NB4 (cell line): ENCODE data around the gene LRMDA.

Experiments used
- MYC ChIP-seq: IDR thresholded peaks from 2 replicates; pipeline ENCODE4 v1.6.1; 2011; ENCODE audit warnings: low read depth, low read length
- POLR2A ChIP-seq: IDR thresholded peaks from 2 replicates; pipeline ENCODE4 v1.6.1; 2011; ENCODE audit warnings: mild to moderate bottlenecking; ENCODE audit not compliant: insufficient read length; ENCODE audit errors: extremely low read depth
- TF ChIP-seq, protein P1 (sequence below): IDR thresholded peaks from one replicate; pipeline ENCODE4 v1.5.1; 2012; ENCODE audit warnings: low read depth, low read length
- TF ChIP-seq, protein P2 (sequence below): IDR thresholded peaks from 2 replicates; pipeline ENCODE4 v1.6.1; 2011; ENCODE audit warnings: low read depth, low read length

DNA sequence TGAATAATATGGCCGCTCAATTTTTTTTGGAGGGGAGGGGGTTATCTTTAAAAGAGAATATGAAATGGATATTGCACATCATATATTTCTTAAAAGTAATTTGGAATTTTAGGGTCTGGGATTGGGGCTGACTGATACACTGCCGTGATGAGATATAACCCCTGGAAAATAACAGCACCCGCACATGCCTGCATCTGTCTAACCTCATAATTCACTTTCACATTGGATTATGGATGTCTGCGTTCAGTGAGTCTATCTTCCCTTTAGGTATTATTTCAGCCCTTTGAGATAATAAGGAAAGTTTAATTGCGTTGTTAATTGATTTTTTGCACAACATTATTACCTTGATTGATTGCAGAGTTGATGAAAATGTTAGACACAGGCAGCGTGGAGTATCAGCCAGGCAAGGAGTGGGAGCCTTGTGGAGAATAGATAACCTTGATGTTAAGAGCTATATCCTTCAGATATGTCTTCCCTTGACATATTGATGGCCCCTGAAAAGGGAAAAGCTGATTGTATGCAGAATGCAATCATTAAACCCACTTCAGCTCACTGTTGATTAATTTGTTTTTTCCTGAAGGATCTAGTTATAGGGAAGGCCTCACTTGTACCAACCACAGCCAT lies 1111.0 kb downstream of the LRMDA start:
- TF ChIP-seq, protein P1, sequence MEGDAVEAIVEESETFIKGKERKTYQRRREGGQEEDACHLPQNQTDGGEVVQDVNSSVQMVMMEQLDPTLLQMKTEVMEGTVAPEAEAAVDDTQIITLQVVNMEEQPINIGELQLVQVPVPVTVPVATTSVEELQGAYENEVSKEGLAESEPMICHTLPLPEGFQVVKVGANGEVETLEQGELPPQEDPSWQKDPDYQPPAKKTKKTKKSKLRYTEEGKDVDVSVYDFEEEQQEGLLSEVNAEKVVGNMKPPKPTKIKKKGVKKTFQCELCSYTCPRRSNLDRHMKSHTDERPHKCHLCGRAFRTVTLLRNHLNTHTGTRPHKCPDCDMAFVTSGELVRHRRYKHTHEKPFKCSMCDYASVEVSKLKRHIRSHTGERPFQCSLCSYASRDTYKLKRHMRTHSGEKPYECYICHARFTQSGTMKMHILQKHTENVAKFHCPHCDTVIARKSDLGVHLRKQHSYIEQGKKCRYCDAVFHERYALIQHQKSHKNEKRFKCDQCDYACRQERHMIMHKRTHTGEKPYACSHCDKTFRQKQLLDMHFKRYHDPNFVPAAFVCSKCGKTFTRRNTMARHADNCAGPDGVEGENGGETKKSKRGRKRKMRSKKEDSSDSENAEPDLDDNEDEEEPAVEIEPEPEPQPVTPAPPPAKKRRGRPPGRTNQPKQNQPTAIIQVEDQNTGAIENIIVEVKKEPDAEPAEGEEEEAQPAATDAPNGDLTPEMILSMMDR: no peak
- TF ChIP-seq POLR2A (no peak), MYC (no peak)
- TF ChIP-seq, protein P2, sequence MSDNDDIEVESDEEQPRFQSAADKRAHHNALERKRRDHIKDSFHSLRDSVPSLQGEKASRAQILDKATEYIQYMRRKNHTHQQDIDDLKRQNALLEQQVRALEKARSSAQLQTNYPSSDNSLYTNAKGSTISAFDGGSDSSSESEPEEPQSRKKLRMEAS: no peak
